C1 segment of cervical spinal cord (tissue), 14 donors: ENCODE measurements around the gene DDX51.
"Not testable (repeated sequence)": the region's sequence is repeated elsewhere in the genome, so short reads cannot be mapped to it uniquely, and the experiment has no call there.

ENCODE experiments used
- DNase-seq, 14 donors: peaks; one replicate each; lab custom pipeline; 2025; lab: John Stamatoyannopoulos, UW

Gene DDX51

GRCh38 chr12:132140918-132141841, 2.9 kb downstream of the DDX51 start:
- DNase-seq, result no peak

GRCh38 chr12:132140501-132140900, 3.6 kb downstream of the DDX51 start:
- no peak for DNase-seq

GRCh38 chr12:132139912-132140311, 4.2 kb downstream of the DDX51 start:
- DNase-seq, result no peak

- DNase-seq, result no peak
Measured at GRCh38 chr12:132138941-132139871, 4.9 kb downstream of the DDX51 start.

- DNase-seq, result no peak
Measured at GRCh38 chr12:132137483-132138125, 6.5 kb downstream of the DDX51 start.

GRCh38 chr12:132136226-132136625, 7.9 kb downstream of the DDX51 start:
- DNase-seq, result not testable (repeated sequence)

GRCh38 chr12:132134653-132135183, 9.4 kb downstream of the DDX51 start:
- DNase-seq, result not testable (repeated sequence)

- no peak for DNase-seq
Measured at GRCh38 chr12:132133952-132134652, 10.0 kb downstream of the DDX51 start.

- DNase-seq, result no peak
Measured at GRCh38 chr12:132132609-132133430, 11.3 kb downstream of the DDX51 start.

GRCh38 chr12:132131952-132132351, 12.2 kb downstream of the DDX51 start:
- DNase-seq, result no peak

GRCh38 chr12:132131229-132131628, 12.9 kb downstream of the DDX51 start:
- DNase-seq, result no peak

- DNase-seq, result no peak
Measured at GRCh38 chr12:132130690-132131089, 13.4 kb downstream of the DDX51 start.

GRCh38 chr12:132129007-132129406, 15.1 kb downstream of the DDX51 start:
- no peak for DNase-seq

- no peak for DNase-seq
Measured at GRCh38 chr12:132127041-132127440, 17.1 kb downstream of the DDX51 start.

GRCh38 chr12:132125736-132126135, 18.4 kb downstream of the DDX51 start:
- no peak for DNase-seq

- DNase-seq, result no peak
Measured at GRCh38 chr12:132124766-132125425, 19.2 kb downstream of the DDX51 start.

- no peak for DNase-seq
Measured at GRCh38 chr12:132123970-132124765, 20.0 kb downstream of the DDX51 start.

- no peak for DNase-seq
Measured at GRCh38 chr12:132121283-132121682, 22.8 kb downstream of the DDX51 start.

- no peak for DNase-seq
Measured at GRCh38 chr12:132118876-132119275, 25.2 kb downstream of the DDX51 start.
